Mucosa of descending colon (tissue), 3 donors: ENCODE results near the gene CAPZB. TPM values are rescaled to one million over a fixed set of nuclear protein-coding genes. Genes with fewer than 3 reads are reported as not detected.

Experiments used
- ATAC-seq: fragments of 200-7000 bp; cut with Tn5 transposase; one replicate; pipeline ENCODE4 v1.9.1; 2020; ENCODE audit warnings: mild to moderate bottlenecking, moderate library complexity
- DNase-seq, 3 donors: peaks; one replicate each; pipeline ENCODE4 v3.0.0-alpha.2; 2020
- H3K36me3 ChIP-seq: fragments of 200-600 bp; one replicate; pipeline ENCODE4 v1.8.0; 2021; ENCODE audit warnings: low read depth, mild to moderate bottlenecking
- H3K4me1 ChIP-seq: fragments of 200-600 bp; one replicate; pipeline ENCODE4 v1.8.0; 2021; ENCODE audit warnings: low read depth, mild to moderate bottlenecking
- H3K4me3 ChIP-seq: fragments of 200-600 bp; one replicate; pipeline ENCODE4 v1.8.0; 2021; ENCODE audit warnings: mild to moderate bottlenecking
- H3K9me3 ChIP-seq: fragments of 200-600 bp; one replicate; pipeline ENCODE4 v1.8.0; 2021; ENCODE audit warnings: mild to moderate bottlenecking
- intact Hi-C, 2 donors: fragments of 100-400 bp; cut with DNase I in 1 of 2; cut with micrococcal nuclease in 1 of 2; formaldehyde crosslinking; loops; one replicate each; pipeline versions ENCODE4 v1.11.0 to v1.11.1; 2022; cut with DNase I, micrococcal nuclease
- total RNA-seq, 3 donors: library from RNA; stranded (reverse); fragmentation: NEBNext Ultra II Directional in 2 of 3; extraction: Animal tissue kit (Norgen Biotek cat#: 25700) in 2 of 3; gene quantifications; one replicate each; pipeline versions ENCODE4 v1.2.1 to v1.2.4, GENCODE V29; 2021 to 2023
- TF ChIP-seq, protein P1 (sequence below): fragments of 200-600 bp; IDR thresholded peaks from one replicate; pipeline ENCODE4 v1.8.0; 2022; ENCODE audit warnings: antibody characterized with exemption, mild to moderate bottlenecking
- donor health status: DM: no; HTN: no; CAD: no; lungs with moderate emphysema.
- donor health status: DM: no; HTN: no; CAD: no.
- donor health status: DM: no; HTN: yes; CAD: no.

The CAPZB gene
- total RNA-seq, 3 donors from 2014 or later, result 346 to 393 (median 381) TPM

DNA sequence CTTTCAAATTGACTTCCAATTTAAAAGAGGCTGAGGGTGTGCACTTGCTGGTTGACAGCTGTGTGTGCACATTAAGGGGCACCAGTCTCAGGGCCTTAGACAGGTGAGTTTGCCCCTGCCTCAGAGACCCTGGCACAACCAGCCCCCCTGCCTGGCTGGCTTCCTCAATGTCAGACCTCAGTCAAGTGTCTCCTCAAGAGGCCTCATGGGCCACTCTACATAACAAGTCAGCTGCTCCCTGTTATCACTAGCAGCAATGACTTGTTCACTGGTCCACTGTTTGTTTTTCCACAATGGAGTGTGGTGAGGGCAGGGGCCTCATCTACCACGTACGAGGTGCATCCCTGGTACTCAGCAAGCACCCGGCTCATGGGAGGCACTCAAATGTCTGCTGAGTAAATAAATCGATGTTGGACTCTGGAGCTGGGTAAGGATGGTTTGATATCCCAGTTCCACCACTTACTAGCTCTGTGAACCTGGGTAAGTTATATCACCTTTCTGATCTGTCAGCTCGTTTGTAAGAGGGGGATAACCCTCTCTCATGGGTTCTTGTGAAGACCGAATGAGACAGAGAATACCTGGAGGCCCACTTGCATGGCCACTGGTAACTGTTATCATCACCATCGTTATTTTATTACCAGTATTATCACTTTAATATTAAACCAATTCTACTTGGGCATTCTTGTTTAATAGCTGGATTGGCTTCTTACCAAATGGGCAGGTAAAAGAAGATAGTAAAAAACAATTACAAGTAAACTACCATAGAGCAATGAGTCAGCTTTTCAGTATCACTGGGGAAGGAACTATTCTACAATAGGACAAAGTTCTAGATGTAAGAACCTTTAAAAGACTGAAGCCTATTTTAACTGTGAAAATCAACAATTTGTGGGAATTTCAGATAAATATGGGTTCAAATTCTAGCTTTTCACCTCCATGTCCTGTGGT, 108.6 kb downstream of the CAPZB start:
- H3K36me3 ChIP-seq, result peaks cover 6% of the 10 kb centered on the region
- no peak overlapping the region for H3K4me3 ChIP-seq
- DNase-seq, result no peak
- TF ChIP-seq, protein P1, sequence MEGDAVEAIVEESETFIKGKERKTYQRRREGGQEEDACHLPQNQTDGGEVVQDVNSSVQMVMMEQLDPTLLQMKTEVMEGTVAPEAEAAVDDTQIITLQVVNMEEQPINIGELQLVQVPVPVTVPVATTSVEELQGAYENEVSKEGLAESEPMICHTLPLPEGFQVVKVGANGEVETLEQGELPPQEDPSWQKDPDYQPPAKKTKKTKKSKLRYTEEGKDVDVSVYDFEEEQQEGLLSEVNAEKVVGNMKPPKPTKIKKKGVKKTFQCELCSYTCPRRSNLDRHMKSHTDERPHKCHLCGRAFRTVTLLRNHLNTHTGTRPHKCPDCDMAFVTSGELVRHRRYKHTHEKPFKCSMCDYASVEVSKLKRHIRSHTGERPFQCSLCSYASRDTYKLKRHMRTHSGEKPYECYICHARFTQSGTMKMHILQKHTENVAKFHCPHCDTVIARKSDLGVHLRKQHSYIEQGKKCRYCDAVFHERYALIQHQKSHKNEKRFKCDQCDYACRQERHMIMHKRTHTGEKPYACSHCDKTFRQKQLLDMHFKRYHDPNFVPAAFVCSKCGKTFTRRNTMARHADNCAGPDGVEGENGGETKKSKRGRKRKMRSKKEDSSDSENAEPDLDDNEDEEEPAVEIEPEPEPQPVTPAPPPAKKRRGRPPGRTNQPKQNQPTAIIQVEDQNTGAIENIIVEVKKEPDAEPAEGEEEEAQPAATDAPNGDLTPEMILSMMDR, result no peak
- ATAC-seq, result peak; percentile 41
- intact Hi-C loops, result no loop called here
- H3K4me1 ChIP-seq, result no peaks in the 10 kb centered on the region
- H3K9me3 ChIP-seq, result no peaks in the 10 kb centered on the region

DNA sequence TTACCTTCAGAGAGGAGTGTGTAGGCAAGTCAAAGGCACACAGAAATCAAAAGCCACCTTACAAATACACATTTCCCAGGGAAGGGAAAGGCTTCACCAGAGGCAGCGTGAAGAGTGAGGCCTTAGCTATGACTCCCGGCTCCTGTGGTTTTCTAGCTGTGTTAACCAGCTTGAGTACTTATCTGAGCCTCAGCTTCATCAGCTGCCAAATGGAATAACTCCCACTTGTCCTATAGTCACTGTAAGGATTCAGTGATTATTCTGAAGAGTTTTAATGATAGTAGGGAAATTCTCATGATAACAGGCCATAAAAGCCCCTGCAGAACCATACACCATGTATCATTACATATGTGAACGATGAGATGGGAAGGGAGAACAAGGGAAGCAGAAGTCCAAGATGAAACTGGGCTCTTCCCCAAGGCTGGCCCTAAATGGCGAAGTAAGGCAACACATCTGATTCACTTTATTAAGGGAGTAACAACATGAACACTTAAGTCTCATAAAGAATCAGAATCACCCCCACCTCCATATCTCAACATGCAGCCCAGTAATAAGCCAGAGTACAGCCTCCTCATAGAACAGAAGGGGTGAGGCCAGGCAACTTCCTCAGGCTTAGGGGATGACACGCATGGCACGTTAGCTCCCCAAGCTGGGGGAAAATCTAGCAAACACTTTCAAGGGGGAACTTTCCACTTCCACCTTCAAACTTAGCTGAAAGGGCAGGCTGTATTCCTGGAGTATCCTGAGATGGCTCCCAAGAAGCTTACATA, 109.5 kb downstream of the CAPZB start:
- no peak for ATAC-seq
- no peak for DNase-seq
- Histone ChIP-seq H3K4me1 (no peaks in the 10 kb centered on the region), H3K36me3 (peaks cover 6% of the 10 kb centered on the region), H3K4me3 (no peak overlapping the region), H3K9me3 (no peaks in the 10 kb centered on the region)
- intact Hi-C loops, result no loop called here
- TF ChIP-seq, protein P1, result no peak

DNA sequence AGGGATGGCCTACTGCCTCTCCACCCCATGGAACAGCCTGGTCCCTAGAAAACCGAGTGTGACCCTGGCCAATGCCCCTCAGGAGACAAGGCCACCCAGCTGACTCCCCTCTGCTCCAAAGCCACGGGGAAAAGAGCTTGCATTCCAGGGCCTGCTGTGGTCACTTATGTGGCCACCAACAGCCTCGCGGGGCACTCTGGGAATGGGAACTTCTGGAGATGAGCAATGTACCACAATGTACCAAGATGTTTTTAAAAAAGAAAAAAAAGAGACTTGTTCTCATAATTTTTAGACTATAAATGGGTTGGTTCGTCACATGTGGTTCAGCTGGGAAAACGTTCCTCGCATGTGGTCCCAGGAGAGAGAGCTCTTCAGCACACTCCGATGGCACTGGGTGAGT, 110.4 kb downstream of the CAPZB start:
- H3K36me3 ChIP-seq, result peaks cover 6% of the 10 kb centered on the region
- H3K4me1 ChIP-seq, result no peaks in the 10 kb centered on the region
- intact Hi-C loops, result no loop called here
- no peaks in the 10 kb centered on the region for H3K9me3 ChIP-seq
- ATAC-seq (no peak), DNase-seq (no peak)
- TF ChIP-seq, protein P1, result no peak
- no peak overlapping the region for H3K4me3 ChIP-seq

DNA sequence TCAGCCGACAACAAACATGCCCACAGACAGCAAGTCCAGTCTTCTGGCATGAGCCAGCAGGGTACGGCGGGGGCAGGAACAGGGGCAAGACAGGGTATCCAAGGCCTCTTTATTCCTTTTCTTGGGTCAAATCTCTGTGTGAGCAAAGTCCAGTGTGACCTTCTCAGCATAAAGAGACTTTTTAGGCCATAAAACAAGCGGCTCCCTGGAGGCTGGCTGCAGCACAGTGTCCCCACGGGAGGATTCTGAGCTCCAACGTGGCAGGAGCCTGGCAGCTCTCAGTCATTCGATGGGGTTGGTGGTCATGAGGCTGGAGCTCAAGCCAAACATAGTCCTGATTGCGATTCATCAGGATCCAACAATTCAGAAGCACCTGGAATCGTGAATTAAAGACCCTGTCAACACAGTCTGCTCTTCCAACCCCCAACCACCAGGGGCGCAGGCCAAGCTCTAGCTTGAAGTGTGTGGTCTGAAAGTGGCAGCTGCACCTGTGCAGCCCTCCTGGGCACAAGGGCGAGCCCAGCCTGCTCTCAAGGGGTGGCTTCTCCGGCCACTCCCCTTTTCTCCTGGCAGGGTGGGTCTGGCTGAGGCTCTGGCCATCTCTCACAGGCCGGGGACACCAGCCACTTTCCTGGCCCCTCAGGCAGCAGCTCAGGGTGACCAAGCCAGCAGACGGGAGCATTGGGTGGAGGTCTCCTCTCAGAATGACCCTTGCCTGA, 111.1 kb downstream of the CAPZB start:
- intact Hi-C loops, result no loop called here
- H3K4me3 ChIP-seq, result no peak overlapping the region
- H3K36me3 ChIP-seq, result peaks cover 6% of the 10 kb centered on the region
- no peak for DNase-seq
- TF ChIP-seq, protein P1, result no peak
- ATAC-seq, result peak; percentile 22
- H3K9me3 ChIP-seq, result no peaks in the 10 kb centered on the region
- no peaks in the 10 kb centered on the region for H3K4me1 ChIP-seq
